Kasumi-1 (cell line): ENCODE data around the gene MYLIP.
A peak's percentile ranks its signal among the peaks of the same experiment; 100 is the strongest.

Experiments used
- DNase-seq, 2 experiments: peaks; one replicate each; lab custom pipeline; 2025; lab: John Stamatoyannopoulos, UW

Gene MYLIP

DNA sequence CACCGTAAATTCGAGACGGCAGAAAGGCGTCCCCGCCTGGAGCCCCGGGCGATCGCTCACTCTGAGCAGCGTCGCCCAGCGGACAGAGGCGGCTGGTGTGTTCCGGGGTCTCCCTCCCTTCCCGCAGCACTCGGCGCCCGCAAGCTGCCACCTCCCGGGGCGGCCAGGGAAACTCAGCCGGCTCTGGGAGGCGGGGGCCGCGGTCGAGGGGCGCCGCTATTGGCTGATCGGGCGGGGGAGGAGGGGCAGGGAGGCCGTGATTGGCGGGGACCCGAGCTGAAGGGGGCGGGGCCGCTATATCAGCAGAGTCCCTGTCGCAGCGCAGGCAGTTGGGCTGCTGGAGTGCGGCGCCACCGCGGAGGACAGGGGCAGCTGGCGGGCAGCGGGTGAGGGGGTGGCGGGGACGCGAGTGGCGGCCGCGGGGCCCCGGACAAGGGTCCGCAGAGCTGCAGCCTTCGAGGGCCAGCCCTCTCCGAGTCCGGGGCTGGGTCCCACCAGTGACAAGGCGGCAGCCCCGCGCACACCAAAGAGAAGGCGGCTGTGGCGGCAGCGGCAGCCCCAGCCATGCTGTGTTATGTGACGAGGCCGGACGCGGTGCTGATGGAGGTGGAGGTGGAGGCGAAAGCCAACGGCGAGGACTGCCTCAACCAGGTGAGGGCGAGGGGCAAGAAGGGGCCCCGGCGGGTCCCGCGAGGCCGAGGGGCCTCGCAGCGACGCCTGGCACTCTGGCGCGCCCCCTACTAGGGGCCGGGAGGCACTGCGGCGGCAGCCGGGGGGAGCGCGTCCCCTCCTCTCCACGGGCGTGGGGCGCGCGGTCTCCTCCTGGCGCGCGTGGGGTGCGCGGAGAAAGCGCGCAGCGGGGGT is at the start of gene MYLIP:
Gene MYLIP, plus strand, starts transcription at position 328 of the 864 bp plus-strand sequence. Its CDS starts 237 bp downstream, at position 565.
- peak; percentile 88 to 90 for DNase-seq

DNA sequence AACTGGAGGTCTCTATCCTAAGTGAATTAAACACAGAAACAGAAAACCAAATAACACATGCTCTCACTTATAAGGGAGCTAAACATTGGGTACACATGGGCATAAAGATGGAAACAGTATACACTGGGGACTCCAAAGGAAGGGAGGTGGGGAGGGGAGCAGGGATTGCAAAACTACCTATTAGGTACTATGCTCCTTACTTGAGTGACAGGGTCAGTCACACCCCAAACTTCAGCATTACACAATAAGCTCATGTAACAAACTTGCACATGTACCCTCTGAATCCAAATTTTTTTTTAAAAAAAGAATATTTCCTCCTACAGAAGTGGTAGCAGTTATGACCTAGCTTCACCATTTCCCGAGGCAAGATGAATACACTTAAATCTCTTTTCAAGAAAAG is 49.5 kb upstream of the MYLIP start:
- no peak for DNase-seq

DNA sequence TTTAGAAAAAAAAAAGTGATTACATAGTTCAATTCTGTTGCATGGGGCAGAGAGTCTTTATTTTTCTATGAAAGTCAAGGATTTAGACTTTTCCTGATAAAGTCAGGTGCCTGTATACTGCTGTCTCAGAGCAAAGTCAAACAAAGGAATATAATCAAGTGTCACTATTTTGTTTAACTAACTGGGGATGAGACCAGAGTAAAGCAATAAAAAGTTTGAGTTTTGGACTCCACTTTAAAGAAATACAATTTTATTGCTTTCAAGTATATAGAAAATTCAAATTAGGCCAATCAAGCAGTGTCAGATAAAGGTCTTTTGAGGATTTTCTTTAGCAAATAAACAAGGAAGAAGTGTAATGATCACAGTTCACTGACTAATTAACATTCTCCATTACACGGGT is 48.7 kb upstream of the MYLIP start:
- no peak for DNase-seq

DNA sequence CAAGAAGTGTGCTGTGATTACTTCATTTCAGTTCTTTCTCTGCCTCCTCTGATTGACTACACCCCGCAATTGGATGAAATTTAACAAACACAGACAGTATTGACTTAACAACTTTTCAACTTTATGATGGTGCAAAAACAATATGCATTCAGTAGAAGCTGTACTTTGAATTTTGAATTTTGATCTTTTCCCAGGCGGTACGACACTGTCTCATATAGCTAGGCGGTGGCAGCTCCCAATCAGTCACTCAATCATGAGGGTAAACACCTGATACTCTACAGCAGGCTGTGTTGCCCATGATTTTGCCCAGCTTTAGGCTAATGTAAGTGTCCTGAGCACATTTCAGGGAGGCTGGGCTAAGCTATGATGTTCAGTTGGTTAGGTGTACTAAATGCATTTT is 47.6 kb upstream of the MYLIP start:
- DNase-seq, result no peak

DNA sequence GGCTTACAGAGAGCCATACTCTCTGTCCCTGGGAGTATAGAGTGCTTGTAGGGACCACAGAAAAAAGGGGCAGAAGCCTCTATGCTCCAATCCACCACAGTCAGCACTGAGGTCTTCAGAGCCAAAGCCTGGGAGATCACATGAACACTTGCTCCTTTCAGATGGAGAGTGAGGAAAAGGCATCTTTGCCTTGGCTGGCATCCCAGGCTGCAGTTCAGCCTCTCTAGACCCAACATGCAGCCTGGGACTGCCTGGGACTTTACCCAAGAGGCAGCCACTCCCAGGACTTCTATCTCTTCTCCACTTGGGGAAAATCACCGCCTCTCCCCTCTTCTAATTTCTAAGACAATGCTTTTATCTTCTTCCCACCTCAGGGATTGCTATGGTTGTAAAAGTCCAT is 46.5 kb upstream of the MYLIP start:
- DNase-seq, result no peak

DNA sequence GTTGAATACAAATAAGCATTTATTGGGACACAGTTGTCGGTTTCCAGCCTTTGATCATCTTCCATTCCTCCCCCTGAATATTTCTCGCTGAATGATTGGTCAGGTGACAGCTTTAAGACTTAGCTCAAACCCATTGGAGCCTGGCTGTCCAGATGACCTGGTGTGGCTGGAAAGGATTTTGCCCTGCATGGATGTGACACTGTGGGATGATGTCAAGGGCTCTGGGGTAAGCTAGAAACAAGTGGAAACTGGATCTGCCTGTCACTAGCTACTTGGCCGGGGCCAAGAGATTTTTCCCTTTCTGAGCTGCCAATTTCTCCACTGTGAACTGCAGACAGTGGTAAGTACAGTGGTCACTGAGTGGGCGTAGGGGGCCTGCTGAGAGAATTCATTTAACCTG is 41.9 kb upstream of the MYLIP start:
- DNase-seq, result no peak

DNA sequence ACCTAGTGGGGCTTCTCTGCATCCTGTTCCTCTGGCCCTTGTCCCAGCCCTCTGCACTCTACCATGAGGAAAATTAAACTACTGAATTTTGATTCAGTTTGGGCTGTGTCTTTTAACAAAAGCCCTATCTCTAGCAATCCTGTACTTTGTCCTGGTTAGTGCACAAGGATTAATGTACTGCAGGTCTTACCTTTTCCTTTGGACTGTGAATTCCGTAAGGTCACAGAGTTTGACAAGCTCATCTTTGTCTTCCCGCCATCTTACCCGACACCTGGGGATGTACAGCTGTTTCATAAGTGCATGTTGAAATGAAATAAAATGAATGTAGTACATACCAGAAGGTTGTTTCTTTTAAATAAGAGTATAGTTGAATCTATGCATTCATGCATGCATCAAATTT is 41.5 kb upstream of the MYLIP start:
- no peak for DNase-seq

DNA sequence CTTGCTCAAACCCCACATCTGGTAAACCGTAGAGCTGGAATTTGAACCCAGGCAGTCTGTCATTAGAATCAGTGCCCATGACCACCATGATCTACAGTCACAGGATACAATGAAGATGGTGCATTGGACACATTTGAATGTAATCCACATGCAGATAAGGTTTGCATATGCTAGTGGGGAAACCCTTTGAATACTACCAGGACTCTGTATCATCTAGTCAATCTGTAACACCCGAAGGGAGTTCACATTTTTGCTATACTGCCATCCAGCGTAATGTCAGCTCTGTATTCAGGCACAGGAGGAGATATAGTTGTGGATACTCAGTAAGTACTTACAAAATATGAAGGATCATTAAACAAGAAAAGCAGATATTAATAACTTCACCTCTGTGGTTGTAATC is 40.5 kb upstream of the MYLIP start:
- no peak for DNase-seq

DNA sequence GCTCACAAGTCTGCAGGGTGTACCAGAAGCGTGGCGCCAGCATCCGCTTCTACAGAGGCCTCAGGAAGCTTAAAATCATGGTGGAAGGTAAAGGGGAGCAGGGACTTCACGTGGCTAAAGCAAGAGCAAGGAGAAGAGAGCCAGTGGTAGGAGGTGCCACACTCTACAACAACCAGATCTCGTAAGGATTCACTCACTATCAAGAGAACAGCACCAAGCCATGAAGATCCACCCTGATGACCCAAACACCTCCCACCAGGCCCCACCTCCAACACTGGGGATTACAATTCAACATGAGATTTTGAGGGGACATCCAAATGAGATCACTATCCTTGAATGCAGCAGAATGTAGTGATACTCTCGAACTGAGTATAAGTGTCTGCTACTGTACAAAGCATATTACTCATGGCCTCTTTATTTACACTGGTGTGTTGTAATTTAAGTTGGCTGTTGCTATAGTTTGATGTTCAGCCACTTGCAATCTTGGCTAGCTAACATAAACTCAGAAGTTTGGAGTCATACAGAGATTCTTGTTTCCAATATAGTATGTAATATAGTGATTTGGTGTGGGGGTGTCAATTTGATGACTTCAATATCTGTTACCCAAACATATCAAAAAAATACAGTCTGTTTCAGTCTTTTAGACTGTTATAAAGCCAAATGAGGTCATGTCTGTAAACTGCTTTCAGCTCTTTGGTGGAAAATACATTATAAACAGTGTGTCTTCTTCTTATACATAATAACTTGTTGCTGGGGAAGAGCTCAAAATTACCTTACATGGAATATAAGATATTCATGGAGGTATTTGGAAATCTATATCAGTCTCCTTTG is 39.4 kb upstream of the MYLIP start:
- DNase-seq, result no peak

DNA sequence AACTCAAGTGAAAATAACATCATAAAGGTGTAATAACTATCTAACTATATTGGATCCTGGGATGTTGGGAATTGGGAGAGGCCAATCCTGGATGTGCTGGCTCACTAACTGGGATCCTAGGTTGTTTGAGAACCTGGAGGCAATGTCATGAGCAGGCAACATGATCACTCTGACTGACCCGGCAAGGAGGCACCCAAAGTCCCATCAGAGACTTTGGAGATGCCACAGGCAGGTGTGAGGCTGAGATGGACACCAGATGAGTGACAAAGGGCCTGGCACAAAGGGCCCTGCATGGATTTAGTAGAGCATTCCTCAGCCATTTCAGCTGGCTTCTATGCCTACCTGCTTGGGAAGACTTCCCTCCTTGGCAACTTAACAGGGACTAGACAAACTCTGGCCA is 38.4 kb upstream of the MYLIP start:
- DNase-seq, result no peak

DNA sequence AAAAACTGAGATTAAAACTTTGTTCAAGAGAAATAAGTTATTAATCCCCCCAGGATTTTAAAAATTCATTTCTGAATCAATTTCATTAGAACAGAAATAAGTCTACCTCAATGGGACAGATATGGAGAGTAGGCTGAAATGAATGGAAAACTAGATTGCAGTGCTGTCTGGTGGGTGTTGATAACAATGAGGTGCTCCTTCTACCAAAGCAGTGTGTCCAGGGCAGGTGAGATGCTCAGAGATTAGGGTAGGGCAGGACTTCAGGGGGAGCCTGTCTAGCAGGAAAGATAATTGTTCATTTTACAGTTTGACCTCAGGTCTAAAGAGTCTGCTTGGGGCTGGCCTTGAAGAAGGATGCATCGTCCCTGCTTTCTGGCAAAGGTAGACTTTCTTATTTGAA is 38.0 kb upstream of the MYLIP start:
- DNase-seq, result no peak

DNA sequence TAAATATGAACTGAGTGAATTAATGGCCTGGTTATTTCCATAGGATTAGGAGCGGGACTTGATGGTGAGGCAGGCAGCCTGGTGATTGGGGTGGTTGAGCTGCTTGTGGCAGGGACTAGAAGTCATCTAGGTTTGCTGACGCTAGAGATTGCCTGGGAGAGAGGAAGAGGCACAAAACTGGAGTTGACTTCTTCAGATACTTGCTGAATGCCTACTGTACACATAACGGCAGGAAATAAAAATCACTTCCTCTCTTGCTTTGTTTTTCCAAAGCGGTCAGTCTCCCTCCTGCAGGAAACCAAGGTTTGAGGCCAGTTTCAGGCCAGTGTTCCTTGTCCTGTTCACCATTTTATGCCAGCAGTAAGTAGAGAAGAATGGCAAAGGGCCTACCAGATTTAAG is 36.7 kb upstream of the MYLIP start:
- DNase-seq, result peak; percentile 21 to 32

DNA sequence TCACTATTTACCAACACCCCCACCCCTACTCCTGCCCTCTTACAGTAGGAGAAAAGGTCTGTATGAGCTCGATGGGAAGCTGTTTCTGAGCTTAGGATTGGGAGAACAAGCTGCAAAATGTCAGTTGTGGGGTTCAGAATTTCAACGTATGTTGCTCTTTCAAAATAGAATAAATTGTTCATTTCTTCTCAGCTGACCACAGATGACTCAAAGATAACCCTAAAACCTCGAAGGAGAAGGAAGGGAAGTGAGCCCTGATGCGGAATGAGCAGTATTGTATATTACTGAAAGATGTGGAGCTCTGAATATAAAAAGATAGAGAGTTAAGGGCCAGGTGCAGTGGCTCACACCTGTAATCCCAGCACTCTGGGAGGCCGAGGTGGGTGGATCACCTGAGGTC is 35.9 kb upstream of the MYLIP start:
- DNase-seq, result no peak

DNA sequence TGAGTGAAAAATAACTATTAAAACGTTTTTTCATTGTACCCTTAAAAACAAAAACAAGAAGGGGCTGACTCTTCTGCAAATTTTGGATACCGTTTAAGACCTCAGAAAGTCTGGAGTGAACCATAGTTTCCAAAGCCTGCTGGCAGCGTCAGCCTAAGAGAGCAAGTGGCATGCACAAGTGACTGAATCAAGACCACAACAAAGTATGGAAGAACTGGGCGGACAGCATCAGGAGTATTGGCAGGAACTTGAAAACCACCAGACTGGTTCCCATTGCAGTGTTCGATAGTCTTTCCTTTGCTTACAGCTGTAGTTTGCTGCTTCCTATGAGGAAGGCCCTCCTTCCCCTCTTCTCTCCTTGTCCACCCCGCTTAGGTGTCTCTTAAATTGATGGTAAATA is 33.7 kb upstream of the MYLIP start:
- DNase-seq, result peak in 1 of 2 experiments; percentile 14

DNA sequence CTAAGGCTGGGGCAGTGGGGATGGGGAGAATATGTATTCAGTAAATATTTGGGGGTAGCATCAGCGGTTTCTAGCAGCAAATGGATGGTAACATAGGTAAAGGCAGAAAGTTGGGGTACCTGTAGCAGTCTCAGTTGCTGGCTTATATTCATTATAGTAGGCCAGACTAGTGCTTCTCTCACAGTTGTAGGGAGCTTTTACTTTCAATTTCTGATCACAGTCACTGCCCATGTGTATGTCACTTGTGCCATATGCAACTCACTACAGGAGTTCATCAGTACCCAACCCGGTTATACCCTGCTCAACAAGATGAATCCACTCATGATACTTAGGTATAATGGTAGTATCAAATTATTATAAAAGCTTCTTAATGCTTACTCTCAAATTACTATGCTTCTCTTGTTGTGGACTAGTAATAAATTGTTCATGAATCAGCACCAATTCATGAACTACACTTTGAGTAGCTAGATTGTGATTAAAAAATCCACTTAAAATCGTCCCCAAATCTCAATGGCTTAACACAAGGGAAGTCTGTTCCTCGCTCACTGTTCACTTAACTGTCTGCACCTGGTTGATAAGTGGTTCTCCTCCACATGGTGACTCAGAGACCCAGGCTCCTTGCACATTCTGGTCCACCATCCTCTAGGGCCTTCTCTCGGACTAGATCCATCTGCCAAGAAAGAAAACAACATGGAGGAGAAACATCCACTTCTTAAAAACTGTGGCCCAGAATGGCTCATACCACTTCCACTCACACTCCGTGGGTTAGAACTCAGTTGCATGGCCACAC is 31.3 kb upstream of the MYLIP start:
- no peak for DNase-seq

DNA sequence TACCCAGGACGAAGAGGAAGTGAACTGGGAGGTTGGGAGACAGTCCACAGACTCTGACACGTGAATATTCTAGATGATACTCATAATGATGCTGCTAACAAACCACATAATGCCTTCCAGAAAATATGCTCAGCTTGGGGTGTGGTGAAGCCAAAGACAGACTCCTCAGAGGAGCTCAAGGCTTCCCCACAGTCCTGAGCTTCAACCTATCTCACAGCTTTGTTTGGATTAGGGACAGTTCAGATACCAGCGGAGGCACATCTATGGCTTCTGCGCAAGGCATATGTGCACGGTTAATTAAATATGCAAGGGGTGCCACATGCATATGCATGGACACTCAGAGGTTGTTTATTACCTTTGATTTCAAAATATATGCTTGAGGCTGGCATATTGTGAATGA is 30.7 kb upstream of the MYLIP start:
- DNase-seq, result no peak

DNA sequence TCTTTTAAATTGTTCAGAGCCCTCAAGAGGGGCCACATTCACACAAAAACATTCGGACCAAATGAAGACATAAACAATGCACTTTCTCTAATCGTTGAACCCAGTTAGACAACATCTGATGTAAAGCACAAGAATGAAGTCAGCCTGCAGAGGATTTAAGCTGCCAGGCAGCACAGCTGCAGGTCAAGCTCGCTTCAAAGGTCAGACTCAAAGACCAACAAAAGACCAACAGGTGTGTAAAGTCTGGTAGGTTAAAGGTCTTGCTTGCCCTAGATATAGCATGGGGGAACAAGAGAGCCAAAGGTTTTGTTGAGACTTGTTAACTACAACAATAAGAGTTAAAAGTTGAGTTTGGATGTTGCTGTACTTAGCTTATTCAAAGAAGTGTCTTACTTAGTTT is 26.7 kb upstream of the MYLIP start:
- DNase-seq, result no peak

DNA sequence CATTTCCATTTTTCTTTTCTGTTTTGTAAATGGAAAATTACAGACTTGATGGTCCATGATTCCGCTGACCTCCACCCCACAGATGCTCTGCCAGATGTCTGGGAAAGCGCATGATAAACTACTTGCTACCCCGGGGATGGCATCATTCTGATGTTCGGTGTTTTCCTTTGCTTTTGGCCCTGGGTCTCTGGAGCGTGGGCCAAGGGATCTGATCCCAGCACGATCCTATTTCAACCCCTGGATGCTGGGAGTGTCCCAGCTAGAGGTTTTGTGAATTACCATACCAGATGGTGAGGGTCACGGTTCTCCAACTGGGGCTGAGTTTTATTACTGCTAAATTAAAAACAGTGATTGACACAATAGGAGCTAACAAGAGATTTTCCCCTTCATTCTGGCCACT is 25.2 kb upstream of the MYLIP start:
- no peak for DNase-seq

DNA sequence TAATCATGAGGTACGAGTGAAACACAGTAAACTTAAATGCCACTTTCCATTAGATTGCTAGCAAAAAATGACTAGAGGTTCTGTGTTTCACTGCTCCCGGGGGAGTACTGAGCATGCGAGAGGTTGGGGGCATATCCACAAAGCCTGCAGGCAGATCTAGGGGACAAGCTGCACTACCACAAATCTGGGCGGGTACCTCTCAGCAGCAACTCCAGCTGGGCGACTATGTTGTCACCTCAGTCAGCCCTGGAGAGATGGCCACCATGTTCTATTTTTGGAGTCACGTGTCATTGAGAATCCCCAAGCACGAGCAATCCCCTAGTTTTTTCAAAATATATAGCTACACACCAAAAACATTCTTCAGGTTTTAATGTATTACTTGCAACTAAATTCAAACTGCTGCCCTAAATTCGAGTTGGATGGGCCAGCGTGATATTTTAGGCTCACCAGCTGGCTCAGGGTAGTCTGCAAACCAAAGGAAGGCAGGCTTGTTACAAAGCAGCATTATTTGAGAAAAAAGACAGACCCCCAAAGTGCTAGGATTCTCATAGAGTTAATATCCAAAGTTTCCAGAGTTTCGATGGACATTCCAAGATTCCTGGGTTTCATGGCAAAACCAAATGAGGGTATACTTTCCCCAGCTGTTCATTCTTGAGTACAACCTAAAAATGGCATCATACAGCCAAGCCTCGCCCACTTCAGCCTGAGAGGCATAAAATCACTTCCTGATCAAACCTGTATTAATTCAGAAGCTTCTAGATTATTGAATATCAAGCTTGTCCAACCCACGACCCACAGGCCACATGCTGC is 24.1 kb upstream of the MYLIP start:
- DNase-seq, result no peak

DNA sequence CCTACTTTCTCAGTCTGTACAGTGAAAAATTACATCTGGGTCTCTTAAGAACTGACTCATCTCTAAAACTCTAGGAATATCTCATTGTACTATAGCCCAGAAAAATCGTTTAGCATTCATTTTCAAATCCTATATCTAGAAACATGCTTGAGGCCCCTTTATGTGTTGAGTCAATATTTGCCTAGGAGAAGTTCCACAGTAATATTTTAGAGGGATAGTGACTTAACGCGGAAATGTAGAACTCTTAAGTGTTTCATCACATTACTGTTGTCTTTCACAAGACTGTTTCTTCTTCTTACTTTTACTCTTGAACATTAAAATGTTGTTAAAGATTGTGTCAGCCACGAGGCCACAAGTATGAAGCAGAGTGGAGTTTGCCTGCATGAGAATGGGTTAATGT is 23.0 kb upstream of the MYLIP start:
- no peak for DNase-seq

DNA sequence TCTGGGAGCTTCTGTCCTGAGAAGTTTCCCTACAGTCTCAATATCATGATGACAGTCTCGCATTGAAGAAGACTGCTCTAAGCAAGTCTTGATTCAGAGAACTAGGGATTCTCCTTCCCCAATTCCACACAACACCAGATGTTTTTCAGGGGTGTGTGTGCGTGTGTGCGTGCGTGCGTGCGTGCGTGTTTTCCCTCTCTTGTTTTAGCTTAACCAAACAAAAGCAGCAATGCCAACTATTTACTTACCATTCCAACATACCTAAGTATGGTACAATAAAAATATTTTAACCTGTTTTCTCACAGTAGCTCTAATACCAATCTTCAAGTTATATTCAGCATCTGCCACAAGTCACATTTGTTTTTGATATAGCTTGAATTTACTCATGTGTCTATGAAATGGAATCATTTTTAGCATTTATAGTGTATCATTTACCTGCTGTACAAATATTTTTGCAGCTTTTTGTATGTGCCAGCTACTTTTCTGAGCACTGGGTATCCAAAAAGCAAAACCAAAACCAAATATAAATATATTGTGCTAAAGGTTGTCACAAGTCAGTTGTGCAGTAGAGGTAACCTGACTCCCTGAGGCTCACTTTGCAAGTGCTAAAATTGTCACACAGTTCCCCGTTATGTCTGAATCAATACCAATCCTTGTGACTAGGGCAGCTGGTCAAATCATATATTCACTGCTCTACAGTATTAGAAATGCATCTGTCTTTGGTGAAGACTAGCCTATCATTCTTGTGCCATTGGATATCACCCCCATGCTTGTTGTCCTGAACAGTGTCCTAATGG is 21.7 kb upstream of the MYLIP start:
- no peak for DNase-seq
